Activated T-cell treated with anti-CD3 and anti-CD28 coated beads for 48 hours (primary cell): Measurements from ENCODE around the gene PYROXD2.

ENCODE experiments used
- DNase-seq: peaks from one replicate; pipeline ENCODE4 v3.0.0-alpha.2; 2020; ENCODE audit warnings: low read depth

Gene PYROXD2

DNA sequence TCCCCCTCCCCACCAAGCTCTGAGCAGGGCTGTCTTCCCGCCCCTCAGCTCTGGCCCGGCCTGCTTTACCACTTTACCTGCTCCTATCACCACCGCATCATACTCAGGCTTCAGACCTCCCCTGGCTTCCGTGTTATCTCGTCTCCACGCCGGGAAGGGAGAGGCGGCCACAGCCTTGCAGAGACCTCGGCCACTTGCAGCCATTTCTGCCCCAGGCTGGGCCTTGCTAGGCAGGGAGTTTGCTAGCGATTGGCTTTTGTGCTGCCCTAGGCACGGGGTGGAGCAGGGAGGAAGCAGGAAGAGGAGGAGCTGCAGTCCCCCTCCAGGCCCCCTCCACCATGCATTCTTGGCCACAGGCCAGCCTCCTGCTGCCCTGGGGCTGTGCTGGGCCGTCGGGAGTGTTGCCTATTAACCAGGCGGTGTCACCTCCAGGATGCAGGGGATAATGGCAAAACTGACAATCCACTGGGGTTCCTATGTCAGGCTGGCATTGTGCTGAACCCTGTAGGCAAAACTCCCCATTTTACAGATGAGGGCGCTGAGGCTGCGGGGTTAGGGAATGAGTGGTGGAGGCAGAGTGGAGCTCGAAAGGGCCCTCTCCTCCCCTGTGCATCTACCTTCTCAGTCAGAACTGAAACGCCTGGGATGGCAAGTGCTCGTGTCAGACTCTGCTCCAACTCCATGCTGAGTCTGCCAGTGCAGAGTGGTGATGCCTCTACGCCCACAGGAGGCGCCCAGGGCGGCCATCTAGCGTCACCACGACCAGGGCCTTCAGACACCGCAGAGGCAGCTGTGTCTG, at the start of gene PYROXD2:
TSS of gene PYROXD2 (minus strand) at position 251 of the 799 bp plus-strand sequence. CDS start at position 204, 47 bp downstream.
- peak; percentile 15 for DNase-seq

DNA sequence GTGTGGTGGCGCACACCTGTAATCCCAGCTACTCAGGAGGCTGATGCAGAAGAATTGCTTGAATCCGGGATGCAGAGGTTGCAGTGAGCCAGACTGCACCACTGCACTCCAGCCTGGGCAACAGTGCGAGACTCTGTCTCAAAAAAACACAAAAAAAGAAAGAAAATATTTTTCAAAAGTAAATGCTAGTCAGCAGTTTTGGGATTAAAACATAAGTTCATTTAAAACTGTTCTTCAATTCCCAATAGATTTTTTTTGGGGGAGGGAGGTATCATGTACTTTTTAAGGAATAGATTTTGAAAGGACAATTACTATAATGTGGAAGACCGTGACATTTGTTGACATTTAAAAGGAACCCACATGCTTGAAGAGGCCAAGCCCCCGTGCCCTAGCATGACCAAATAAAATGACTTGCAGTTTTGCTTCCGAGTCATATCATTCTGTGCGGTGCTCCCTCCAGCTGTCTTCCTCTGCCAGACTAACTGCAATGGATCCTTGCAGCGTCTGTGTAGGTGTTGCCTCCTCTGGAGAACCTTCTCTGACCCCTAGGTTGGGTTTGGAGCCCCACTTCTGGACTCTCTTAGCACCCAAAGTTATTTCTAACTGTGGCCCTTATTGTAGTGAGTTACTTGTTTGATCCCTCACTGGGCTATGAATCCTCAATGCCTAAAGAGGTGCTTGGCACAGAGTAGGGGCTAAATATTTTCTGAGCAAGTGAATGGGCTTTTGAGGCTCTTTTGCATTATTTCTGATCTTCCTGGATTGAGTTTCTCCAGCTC, 49.2 kb upstream of the PYROXD2 start:
- no peak for DNase-seq

DNA sequence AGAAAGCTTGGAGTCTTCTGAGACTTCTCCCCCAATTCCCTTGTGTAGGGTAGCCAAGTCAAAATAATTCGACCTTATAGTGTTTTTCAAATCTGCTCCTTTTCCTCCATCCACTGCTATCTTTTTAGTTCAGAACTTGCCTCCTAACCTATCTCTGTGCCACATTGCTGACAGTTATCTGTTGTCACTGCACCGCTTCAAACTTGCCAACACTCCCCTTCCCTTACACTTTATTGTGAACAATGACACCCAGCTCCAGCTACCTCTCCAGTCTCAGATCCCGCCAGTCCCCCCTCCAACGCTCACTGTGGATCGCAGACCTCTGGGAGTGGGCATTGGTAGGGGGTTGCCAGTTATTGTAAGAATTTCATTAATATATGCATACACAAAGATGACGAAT, 48.0 kb upstream of the PYROXD2 start:
- no peak for DNase-seq

- no peak for DNase-seq
These were observed 46.5 kb upstream of the PYROXD2 start for GRCh38 chr10:98461500-98461842.

GRCh38 chr10:98460837-98461499, 46.0 kb upstream of the PYROXD2 start:
- no peak for DNase-seq

DNA sequence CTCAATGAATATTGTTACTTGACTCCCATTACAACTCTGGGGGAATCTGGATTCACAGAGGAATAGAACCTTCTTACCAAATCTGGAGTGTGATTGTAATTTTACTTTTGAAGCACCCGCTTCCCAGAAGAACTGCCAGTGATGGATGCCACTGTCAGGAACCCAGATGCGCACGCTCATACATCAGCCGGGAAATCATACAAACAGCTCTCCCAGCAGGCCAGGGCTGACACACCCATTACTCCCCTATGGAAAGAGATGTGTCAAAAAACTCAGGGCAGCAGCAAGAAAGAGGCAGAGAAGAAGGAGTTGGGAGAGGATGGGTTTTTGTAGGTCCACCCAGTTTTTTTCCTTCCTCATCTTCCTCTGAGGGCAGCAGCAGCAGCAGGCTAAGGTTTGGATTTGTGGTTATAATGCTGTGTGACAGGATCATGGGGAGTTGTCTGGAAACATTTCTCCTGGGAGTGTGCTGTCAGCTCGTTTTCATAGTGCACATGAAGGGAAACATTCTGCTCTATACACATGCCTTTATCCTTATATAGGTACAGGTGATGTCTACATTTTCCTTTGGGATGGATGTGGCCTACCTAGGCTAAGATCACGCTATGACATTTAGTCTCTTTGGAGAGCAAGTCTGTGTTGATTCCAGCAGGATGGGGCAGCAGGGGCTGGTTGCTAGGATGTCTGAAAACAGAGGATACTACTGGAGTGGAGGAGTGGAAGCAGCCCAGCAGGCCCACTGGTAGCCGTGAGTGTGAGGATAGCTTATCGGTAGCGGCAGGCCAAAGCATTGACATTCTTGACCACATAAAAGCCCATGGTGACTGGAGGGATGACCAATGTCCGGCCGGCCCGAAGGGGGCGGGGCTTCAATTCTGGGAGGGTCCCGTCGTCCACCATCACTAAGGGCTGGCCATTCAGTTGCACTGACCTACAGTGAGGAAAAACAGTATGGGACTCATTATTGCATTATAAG, 44.1 kb upstream of the PYROXD2 start:
- DNase-seq, result no peak

- no peak for DNase-seq
These were observed 42.7 kb upstream of the PYROXD2 start for GRCh38 chr10:98457721-98458120.

- no peak for DNase-seq
These were observed 41.9 kb upstream of the PYROXD2 start for GRCh38 chr10:98456686-98457482.

DNA sequence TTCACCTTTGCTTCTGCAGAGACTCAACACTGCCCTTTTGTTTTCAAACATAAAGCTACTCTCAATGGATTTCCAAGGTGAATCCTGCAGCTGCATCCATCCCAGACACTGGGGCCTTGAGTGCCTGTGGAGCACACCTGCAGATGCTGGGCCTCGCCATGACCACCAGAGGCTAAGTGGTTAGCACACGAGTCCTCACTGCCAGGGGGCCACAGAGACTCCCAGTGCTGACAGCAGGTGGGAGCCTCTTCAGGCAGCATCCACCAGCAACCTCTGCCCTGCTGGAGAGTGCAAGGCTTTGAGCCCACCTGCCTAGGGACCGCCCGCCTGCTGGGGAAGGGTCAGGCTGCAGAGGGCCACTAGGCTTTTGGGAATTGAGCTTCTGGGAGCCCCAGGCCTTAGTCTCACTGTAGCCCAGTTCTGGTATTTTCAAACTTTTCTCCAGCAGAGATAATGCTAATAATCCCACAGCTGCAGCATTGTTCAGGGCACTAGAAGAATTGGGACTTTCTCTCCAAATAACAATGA, 41.1 kb upstream of the PYROXD2 start:
- DNase-seq, result no peak

DNA sequence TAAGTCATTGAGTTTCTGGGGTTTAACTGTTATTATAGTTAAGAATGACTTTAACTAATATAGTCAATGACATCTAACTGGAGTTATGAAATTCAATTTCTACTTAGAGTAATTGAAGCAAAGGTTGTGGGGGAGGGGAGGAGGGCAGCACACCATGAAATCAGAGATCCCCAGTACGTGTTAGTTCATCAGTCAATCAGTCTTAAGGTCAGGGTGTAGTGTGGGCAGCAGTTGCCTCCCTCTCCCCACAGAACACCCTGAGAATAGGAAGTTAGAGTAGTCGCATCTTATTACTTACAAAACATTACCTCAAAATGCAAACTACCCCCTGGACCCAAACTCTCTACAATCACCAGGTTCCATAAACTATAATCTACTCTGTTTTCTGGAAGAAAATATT, 38.7 kb upstream of the PYROXD2 start:
- no peak for DNase-seq

DNA sequence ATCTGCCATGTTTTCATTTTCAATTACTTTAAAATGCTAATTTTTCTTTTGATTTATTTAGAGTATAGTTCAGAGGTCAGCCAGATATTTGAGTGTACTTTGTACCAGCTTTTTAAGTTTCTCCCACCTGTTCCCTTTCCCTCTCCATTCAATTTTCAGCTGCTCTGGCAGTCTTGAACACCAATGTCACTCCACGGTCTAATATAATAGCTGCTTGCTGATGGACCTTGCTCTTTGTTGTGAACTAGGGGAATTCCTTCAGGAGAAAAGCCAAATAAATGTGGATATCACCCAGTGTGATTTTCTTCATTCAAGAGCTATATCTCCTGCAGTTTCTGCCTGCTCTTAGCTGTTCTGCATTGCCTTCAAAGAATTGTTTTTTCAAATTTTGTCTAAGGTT, 35.6 kb upstream of the PYROXD2 start:
- DNase-seq, result no peak

DNA sequence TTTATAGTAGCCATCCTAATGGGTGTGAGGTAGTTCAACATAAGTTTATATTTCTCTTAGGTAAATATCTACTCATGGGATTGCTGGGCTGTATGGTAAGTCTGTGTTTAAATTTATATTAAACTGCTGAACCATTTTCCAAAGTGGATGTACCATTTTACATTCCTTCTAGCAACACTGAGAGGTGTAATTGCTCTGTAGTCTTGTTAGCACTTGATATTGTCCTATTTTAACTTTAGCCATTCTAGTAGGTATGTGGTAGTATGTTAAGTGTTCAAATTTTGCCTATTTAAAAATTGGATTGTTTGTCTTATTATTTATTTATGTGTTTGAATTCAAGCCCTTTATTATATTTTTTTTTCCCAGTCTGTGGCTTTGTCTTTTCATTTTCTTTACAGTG, 34.3 kb upstream of the PYROXD2 start:
- DNase-seq, result no peak

DNA sequence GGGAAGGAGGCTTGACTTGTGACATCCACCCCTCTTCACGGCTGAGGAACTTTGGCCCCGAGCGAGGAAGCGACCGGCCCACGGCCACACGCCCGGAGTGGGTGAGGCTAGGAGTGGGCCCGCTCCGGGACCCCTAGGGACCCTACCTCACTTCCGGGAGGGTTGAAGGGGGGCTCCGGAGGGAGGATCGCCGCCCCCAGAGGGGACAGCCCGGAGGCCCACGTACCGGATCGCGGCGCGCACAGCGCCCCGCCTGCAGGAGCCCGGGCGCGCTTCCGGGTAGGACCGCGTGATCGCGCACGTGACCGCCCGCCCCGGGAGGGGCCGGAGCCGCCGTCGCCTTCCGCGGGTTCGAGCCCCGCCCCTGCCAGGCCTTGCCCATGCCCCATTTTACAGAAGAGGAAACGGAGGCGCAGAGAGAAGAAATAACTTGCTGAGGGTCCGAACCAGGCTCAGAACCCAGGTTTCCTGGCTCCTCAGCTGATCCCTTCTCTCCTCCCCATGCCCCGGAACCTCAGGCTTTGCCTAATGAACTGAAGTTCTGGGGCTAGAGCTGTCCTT, 31.8 kb upstream of the PYROXD2 start, which contains the start of gene HPS1:
TSS of gene HPS1 (minus strand) at position 275 of the 561 bp plus-strand sequence. CDS start 3,695 bp downstream, outside the sequence.
- DNase-seq, result peak; percentile 86

- DNase-seq, result peak; percentile 36
These were observed 31.2 kb upstream of the PYROXD2 start for GRCh38 chr10:98446151-98446660.

DNA sequence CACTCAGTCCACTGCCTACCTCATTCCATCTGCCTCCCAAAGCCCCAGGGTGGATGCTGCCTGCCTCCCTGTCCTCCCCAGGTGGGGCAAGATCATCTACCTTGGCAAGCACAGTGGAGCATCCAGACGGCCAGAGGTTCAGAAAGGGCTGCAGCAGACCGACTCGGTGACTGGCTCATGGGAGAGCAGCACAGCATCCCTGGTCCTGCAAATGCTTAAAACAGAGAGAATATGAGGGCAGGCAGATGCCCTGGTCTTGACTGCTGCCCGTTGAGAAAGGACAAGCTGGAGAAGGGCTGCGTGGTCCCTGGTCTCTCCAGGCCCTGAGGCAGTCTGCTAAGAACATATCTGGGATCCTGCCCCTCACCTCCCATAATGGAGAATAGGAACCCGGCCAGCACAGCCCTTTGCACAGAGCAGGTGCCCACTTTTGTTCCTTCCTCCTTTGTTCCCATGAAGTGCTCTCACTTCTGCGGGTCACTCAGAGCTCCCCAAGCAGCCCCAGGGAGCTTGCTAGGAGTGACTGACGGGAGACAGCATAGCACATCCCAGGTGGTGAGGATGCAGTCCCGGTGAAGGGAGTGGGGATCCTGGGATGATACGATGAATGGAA, 30.3 kb upstream of the PYROXD2 start:
- DNase-seq, result no peak

DNA sequence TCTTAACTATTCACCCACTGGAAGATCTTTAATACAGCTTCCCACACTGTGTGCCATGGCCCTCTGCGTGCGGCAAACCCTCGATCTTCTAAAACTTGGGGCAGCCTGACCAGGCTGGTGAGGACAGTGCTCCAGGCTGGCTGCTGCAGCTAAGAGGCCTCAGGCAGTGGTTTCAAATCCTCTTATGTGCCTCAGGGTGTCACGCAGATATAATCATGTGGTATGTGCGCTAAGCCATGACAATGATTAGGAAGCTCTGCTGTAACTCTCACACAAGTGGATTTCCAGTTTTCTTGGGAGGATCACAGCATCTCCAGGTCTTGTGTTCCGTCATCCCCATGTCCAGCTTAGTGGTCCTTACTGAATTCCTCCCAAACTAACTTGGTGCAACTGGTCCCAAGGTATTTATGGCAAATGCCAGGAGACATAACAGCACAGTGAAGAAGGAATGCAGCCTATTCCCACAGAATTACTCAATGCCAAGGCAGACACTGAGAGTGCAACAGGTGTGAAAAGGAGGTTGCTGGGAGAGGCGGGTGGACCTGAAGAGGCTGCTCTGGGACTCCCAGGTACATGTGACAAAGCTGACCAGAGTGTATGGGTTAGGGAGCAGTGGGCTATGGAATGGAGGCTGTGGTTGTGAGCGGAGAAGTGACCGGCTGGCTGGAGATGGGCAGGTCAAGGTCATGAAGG, 29.5 kb upstream of the PYROXD2 start:
- DNase-seq, result no peak

DNA sequence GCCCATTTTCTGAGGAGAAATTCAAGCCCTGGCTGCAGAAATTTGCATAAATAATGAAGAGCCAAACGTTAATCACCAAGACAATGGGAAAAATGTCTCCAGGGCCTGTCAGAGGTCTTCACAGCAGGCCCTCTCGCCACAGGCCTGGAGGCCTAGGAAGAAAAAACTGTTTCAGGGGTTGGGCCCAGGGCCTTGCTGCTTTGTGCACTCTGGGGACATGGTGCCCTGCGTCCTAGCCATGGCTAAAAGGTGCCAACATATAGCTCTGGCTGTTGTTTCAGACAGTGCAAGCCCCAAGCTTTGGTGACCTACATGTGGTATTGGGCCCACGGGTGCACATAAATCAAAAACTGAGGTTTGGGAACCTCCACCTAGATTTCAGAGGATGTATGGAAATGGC, 23.7 kb upstream of the PYROXD2 start:
- DNase-seq, result no peak

DNA sequence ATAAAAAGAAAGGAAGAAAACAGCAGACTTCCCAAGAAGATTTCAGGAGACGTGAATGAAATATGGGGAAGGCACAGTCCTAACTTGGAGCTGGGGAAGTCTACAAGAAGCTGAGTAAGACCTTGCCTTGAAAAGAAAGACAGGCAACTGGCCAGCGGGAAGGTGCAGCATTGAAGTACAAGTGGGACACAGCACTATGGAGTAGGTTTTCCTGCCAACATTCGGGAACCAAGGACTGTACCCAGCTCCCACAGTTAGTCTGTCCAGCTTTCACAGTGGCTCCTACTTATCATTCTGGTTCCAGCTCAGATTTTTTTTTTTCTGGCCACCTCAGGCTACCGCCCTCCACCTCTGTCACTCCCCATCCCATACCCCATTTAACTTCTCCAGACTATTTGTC, 21.7 kb upstream of the PYROXD2 start:
- DNase-seq, result no peak

DNA sequence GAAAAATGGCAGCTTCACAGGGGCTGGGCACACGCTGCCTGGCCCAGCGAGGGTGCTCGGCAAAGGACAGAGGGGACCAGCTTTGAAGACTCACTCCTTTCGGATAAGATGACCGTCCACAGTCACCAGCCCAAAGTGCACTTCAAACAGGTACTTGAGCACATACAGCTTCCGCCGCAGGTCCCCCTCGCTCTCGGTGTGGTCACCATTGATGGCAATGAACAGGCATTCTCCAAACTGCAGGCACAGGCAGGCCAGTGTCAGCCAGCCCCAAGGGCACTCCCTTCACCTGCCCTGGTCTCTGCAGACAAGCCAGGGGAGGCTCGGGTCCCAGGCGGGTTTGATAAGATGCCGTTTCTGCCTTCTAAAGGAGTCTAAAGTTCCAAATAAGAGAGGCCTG, 20.2 kb upstream of the PYROXD2 start:
- no peak for DNase-seq
